Midbrain (tissue), 1 donor: ENCODE measurements around the gene PYGB.
A peak's percentile ranks its signal among the peaks of the same experiment; 100 is the strongest.
"Not testable (repeated sequence)": the region's sequence is repeated elsewhere in the genome, so short reads cannot be mapped to it uniquely, and the experiment has no call there.

Experiments
- DNase-seq: peaks from one replicate; lab custom pipeline; 2025; lab: John Stamatoyannopoulos, UW

The PYGB gene

GRCh38 chr20:25296094-25297093 lies 48.5 kb downstream of the PYGB start:
- peak; percentile 39 for DNase-seq

DNA sequence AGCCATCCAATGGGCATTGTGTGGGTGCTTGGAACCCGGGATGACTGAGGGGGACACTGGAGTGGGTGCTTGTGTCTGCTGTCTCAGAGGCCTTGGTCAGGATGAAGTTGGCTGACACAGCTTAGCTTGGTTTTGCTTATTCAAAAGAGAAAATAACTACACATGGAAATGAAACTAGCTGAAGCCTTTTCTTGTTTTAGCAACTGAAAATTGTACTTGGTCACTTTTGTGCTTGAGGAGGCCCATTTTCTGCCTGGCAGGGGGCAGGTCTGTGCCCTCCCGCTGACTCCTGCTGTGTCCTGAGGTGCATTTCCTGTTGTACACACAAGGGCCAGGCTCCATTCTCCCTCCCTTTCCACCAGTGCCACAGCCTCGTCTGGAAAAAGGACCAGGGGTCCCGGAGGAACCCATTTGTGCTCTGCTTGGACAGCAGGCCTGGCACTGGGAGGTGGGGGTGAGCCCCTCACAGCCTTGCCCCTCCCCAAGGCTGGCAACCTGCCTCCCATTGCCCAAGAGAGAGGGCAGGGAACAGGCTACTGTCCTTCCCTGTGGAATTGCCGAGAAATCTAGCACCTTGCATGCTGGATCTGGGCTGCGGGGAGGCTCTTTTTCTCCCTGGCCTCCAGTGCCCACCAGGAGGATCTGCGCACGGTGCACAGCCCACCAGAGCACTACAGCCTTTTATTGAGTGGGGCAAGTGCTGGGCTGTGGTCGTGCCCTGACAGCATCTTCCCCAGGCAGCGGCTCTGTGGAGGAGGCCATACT lies 49.4 kb downstream of the PYGB start:
- DNase-seq, result no peak

GRCh38 chr20:25299806-25300205 lies 51.9 kb downstream of the PYGB start:
- no peak for DNase-seq

DNA sequence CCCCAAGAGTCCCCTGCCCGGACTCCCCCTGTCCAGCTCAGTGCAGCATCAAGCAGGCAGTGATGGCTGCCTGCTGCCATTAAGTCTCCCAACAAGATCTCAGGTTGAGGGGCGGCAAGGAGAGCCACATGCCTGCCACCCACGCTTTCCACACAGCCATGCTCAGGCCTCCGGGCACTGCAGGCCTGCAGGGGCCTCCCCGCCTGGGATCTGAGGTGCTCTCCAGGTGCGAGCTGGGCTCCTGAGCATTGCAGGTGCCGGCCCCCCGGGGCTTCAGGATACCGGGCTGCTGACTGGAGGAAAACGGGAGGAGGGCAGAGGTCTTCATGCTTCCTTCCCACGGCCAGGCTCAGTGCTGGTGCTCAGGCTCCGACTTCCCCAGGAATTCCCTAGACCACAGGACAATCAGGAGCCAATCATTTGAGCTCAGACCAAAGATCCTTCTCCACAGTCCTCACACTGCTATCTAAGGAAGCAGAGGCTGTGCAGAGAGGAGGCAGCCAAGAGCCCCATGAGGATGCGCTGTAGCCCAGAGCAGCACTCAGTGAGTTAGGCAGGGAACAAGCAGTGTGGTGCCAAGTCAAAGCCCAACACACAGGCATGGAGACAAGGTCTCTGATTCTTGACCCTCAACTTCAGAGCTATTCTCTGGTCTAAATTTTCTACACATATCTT lies 52.7 kb downstream of the PYGB start:
- DNase-seq, result no peak

GRCh38 chr20:25301357-25301920 lies 53.6 kb downstream of the PYGB start:
- no peak for DNase-seq

DNA sequence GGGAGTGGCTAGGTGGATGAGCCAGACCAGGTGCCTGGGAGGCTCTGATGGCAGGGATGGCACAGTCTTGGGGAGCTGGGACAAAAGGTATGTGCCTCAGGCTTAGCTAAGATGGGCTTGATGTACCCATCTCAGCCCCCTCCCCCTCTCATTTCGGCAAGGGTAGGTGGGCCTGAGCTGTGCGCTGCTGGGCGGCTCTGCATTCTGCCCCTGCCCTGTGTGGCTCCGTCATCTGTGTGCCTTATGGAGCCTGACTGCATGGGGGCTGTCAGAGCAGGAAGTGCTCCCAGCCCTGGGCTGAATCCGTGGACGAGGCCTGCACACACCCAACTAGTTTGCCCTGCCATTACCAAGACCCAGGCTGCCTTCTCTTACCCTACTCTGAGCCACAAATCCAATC lies 54.7 kb downstream of the PYGB start:
- no peak for DNase-seq

DNA sequence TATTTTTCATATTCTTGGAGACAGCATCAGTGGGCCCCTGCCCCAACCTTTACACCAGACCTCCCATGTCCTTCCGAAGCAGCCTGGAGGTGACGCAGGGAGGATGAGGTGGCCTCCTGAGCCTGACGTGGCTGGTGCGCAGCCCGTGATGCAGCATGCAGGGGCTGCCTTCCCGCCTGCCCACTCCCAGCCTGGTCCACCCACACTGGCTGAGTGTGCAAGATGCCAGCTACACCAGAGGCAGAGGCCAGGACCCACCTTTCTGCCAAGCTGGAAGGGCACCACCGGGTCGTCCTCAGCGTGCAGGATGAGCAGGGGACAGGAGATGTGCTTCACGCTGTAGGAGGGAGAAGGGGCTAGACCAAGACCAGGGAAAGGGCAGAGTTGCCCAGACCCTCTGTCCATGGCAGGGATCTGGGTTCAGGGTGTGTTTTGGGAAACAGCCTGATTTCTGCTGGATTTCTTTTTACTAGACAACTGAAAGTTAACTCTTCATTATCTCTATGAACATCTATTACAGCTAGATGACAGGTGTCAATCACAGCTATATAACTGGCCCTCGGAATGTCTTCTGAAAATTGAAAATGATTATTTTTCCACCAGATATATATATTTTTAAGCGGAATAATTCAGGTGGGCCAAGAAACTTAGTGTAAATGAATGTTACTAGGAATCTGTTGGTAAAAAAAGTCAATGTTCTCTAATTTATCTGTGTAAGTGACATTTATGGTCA lies 55.6 kb downstream of the PYGB start:
- DNase-seq, result no peak

DNA sequence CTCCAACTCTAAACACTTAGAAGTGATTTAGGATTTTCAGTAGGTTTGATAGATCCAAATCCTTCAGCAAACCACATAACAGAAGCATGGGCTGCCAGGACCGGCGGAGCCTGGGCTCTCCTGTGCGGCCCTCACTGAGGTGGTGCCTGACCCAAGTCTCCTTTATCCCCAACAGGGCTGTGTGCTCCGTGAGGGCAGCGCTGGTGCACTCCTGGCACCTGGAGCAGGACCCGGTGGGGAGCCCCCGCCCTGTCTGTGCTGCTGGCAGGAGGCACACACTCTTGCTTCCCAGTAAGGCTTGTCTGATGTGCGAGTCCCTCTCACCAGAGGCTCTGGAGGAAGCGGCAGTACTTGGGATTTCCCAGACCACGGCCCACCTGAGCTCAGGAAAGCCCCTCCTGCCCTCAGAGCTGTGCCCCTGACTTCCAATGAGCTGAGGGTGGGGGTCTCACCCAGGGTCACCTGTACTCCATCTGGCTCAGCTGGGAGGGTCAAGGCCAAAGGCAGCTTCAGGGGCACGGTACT lies 56.2 kb downstream of the PYGB start:
- DNase-seq, result no peak

- no peak for DNase-seq
These were observed 59.4 kb downstream of the PYGB start for GRCh38 chr20:25306991-25307903.

GRCh38 chr20:25308083-25308491 lies 60.2 kb downstream of the PYGB start:
- no peak for DNase-seq

DNA sequence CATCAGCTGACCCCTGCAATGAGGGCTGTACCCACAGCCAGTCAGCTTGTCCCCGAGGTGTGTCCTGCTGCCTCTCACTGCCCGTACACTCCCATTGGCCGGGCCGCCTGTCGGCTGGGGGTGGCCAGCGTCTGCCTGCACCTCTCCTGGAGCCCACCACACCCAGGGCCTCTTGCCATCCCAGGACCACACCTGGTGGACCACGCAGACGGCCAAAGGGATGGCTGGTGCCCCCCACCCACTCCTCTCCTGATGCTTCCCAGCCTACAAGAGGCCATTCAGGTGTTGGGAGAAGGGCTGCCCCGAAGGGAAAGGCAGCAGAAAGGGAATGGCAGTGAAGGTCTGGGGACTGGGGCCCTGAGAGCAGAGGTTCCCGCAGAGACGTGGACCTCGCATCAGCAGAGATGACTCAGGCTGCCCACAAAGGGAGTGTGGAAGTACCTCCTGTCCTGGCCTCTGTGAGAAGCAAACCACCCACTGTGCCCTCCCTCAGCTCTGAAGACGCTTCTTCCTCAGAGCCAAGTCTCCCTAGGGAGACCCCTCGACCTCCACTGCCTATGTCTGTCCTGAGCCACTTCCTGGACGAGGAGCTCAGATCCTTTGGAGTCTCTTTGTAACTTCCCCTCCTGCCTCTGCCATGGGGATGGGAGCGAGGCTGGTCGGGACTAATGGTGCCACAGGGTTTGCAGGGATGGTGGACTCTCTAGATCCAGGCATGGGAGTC lies 60.9 kb downstream of the PYGB start:
- DNase-seq, result no peak

GRCh38 chr20:25309395-25310267 lies 61.7 kb downstream of the PYGB start:
- no peak for DNase-seq

DNA sequence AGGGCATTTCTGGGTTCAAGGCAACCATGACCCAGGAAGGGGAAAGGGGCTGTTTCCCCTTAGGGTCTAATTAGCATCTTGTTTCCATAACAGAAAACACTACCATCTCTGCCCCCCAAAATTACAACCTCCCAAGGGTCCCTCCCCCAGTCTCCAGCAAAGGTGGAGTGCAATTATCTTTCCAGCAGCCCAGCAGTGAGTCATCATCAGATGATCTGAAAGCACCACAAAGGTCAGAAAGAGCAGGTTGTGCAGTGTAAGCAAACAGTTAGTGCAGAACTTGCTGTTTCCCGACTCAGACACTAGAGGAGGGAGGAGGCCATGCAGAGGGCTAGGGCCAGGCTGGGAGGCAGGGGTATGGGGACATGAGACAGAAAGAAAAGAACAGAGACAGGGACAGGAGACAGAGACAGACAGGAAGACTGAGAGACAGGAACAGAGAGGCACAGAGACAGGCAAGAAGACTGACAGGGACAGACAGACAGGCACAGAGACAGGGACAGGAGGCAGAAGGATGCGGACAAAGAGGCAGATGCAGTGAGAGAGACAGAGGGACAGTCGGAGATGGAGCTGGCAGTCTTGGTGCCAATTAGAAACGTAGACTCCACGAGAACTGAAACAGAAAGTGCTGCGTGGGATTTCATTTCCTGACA lies 62.5 kb downstream of the PYGB start:
- DNase-seq, result peak; percentile 50

DNA sequence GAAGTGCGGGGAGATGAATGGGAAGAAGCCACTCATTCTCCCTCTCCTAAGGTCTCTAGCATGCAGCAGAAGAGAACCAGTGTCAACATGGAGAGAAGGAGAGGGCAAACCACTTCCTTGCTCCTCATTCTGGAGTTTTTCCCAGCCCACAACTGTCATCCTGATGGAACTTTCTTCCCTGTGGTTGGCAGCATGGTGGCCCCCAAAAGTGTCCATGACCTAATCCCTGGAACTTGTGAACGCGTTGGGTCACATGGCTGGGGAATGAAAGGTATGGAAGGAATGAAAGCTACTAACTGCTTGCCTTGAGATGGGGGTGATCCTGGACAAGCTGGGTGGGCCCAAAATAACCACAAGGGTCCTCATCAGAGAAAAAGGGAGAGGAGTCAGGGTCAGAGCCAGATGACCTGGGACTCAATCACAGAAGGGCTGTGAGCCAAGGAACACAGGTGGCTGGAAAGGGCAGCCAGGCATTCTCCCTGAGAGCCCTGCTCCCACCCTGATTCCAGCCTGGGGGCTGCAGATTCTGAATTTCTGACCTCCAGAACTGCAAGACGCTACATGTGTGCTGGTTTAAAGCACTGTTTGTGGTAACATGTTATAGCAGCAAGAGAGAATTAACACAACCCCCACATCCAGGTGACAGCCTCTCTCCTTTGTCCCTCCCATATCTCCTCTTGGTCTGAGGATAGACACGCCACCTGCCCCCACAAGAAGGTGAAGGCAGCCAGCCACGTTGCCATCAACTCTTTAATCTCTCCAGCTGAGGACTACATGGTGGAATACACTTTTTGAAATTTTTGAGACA lies 63.2 kb downstream of the PYGB start:
- no peak for DNase-seq

- DNase-seq, result not testable (repeated sequence)
These were observed 64.8 kb downstream of the PYGB start for GRCh38 chr20:25312716-25313115.

- no peak for DNase-seq
These were observed 65.7 kb downstream of the PYGB start for GRCh38 chr20:25313593-25313992.
